HG02623 (cell line): ENCODE data around the gene MARCHF11.
A peak's percentile ranks its signal among the peaks of the same experiment; 100 is the strongest.

ENCODE experiments used
- ATAC-seq: cut with Tn5 transposase; IDR thresholded peaks from one replicate; pipeline ENCODE4 v1.9.1; 2021; ENCODE audit warnings: moderate library complexity; ENCODE audit not compliant: unreplicated experiment

The MARCHF11 gene, protein sequence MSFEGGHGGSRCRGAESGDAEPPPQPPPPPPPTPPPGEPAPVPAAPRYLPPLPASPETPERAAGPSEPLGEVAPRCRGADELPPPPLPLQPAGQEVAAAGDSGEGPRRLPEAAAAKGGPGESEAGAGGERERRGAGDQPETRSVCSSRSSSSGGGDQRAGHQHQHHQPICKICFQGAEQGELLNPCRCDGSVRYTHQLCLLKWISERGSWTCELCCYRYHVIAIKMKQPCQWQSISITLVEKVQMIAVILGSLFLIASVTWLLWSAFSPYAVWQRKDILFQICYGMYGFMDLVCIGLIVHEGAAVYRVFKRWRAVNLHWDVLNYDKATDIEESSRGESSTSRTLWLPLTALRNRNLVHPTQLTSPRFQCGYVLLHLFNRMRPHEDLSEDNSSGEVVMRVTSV

DNA sequence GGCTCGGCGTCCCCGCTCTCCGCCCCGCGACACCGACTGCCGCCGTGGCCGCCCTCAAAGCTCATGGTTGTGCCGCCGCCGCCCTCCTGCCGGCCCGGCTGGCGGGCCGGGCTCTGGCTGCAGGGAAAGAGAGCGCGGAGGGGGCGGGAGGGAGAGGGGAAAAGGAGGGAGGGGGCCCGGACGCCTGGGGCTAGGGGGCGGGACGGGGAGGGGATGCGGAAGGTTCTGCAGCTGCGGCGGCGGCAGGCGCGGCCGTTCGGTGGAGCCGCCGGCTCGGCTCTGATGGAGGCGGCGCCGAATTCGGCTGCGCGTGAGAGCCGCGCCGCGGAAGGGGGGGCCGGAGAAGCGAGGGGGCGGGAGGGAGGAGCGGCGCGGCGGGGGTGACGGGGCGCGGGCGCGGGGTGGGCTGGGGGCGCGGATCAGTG, at the start of gene MARCHF11:
MARCHF11 (minus strand) TSS at position 281 of the 425 bp plus-strand sequence; CDS start at position 65, 216 bp downstream.
- no peak for ATAC-seq

- no peak for ATAC-seq
These were observed 46.3 kb upstream of the MARCHF11 start for GRCh38 chr5:16225927-16226326.

DNA sequence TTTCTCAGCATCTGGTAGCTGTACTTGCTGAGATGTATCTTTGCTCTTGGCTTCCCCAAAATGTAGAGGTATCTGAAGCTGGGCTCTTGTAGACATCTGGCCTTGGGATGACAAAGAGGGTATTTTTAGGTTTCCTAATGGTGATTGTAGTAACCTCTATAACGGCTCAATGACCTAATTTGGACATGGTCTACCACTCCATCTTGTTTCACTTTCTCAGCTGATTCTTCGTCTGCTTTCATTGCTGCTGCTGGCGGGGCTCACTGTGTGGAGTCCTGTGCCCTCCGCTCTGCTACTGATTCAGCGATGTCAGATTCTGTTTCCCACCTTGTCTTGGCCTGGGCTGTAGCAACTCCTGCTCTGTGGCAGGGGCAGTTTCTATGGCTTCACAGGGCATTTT, 12.7 kb upstream of the MARCHF11 start:
- ATAC-seq = no peak

DNA sequence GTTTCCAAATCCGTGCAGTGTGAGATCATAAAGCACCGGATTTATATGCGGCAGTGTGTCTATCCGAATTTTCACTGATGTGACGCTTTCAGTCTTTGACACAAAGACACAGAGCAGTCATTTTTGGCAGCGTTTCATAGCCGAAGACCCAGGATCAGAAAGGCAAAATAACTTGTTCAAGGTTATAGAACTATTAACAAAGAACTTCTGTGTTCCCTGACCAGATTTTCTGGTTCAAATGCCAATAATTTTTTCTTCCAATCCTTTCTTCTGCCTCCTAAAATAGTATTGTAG, 1.1 kb upstream of the MARCHF11 start:
- ATAC-seq = no peak

GRCh38 chr5:16179936-16180788, 571 bp upstream of the MARCHF11 start:
- ATAC-seq = no peak

DNA sequence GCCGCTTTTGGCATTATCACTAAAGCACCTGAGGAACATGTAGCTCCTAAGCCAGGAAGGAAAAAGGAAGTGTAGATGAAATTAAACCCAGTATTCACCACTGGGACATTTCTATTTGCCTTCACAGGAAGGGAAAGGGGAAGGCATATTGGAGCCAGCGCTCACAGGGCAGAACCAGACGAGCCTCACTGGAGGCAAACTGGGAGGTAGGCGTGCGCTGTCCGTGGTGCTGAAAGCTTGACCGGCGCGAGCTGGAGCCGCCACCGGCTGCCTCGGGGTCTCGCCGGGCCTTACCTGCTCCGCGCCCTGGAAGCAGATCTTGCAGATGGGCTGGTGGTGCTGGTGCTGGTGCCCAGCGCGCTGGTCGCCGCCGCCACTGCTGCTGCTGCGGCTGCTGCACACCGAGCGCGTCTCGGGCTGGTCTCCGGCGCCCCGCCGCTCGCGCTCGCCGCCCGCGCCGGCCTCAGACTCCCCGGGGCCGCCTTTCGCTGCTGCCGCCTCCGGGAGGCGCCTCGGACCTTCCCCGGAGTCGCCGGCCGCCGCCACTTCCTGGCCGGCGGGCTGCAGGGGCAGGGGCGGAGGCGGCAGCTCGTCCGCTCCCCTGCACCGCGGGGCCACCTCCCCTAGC, 732 bp downstream of the MARCHF11 start:
- no peak for ATAC-seq

GRCh38 chr5:16169550-16169949, 10.0 kb downstream of the MARCHF11 start:
- ATAC-seq = no peak

GRCh38 chr5:16160706-16161105, 18.9 kb downstream of the MARCHF11 start:
- peak; percentile 88 for ATAC-seq

GRCh38 chr5:16159636-16160035, 20.0 kb downstream of the MARCHF11 start:
- no peak for ATAC-seq

- ATAC-seq = no peak
These were observed 23.4 kb downstream of the MARCHF11 start for GRCh38 chr5:16156152-16156551.

DNA sequence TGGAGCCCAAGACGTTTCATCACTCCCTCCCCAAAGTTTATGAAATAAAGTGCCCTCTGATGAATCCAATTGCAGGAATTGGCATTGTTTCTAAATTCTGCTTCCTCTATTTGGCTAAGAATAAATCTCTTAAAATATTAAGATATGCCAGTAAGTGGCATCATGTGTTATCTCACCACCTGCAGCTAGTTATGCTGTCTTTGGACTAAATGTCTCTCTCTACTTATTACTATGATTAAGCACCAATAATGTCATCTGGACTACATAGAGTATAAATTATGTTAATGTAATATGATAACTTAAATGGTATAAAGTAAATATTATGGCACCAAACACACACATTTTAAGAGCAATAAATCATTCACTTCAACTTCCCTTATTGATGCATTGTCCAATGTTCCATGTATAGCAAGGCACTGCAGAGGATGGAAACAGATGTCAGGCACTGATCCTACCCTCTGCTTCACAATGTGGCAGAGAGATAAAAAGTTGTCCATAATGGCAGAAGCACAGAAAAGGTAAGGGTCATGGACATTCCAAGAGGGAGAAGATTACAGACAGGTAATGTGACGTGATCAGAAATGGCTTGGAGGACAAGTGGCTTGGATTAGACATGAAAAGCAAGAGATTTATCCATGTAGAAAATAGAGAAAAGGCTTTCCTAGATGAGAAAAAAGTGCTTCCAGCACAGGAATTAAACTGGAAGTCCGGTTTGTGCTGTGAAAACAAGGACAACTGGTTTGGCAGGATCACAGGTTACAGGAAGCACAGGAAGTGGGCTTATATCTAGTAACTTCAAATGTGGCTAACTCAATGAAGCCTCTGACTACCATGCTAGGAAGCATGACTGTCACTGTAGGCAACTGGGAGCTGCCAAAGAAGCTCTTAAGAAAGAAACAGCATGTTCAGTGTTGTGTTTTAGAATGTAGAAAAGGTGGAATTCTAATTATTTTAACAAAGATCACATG, 26.7 kb downstream of the MARCHF11 start:
- no peak for ATAC-seq

GRCh38 chr5:16149621-16150020, 30.0 kb downstream of the MARCHF11 start:
- ATAC-seq = no peak

DNA sequence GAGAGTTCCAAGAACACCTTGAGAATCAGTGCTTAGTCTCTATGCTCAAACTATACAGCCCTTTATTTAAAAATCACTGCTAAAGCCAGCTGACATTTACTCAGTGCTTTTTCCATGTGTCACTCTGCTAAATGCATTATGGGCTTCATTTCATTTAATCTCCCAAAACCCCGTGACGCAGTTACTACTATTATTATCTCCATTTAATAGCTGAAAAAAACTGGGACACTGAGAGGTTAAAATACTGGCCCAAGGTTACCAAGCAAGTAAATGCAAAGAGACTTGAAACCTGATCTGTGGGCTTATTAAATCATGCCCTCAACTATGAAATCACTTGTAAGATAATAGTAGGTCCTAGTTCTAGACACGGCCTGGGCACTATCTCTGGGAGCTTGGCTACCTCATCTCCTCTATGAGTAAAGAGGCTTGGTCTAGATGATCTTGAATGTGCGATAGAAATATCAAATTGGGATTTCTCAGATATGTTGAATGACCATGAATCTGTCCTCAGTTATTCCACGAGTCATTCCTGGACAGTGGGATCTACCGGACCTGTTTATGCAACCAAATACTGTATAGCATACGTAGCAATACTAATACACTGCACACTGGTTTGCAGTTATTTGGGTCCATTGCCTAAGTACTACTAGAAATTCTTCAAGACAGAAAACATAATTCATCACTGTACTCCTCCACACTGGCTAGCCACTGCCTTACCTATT, 32.3 kb downstream of the MARCHF11 start:
- no peak for ATAC-seq

DNA sequence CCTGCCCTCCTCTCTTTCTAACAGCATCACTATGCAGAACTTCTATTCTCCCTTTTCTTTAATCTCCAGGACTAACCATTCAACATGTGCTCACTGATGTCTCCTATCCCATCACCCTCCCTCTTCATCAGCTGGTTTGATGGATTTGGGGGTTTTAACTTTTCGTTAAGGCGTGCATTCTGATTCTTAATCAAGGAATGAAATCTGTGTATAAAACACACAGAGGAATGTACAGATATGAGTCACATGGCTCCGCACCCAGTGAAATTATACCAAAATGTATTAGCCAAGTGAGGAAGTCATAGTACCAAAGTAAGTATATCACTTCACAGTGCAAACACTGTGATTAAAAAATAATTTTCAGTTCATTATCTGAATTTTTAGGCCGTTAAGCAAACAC, 35.2 kb downstream of the MARCHF11 start:
- ATAC-seq = no peak

DNA sequence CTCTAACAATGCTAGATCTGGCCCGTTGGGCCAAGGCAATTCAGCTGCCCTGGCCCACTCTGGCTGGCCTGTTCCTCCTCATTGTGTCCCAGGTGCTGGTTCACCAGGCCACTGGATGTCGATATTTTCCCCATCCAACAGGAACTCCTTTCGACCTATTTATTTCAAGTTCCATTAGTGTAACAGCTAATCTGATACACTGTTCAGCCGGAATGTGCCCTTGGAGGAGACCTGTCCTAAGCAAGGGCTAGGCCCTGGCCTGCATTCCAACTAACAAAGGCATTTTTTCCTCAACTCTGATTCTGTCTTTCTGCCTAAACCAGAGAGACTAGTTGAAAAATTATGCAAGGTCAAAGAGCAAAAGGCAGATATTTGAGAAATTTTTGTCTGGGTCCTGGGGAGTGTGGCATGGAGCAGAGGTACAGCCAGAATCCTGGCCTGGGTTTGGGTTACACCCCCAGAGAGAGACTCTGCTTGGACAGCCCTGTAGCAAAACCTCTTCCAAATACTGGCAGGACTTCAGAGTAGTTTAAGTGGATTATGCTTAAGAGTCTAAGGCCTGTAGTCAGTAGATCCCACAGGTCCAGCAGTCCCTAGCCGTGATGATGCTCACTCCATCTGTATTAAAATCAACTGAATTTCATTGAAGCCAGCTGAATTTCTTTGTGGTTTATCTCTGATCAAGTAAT, 36.1 kb downstream of the MARCHF11 start:
- no peak for ATAC-seq

DNA sequence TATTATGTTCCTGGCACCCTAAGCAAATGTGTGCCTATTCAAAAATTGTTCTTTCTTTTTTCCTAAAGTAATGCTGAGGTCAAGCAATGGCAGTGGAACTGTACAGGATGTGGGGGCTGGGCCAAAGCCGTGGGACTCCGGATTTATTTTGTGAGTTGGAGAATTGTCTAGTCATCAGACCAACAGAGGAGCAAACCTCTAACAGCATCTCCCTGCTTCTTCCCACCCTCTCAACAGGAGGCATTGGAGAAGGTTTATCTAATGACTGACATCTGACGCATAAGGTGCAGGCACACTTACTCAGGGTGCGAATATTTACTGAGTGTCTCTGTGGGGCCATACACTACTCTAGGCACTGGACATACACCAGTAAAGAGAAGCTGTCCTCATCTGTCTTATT, 38.6 kb downstream of the MARCHF11 start:
- ATAC-seq = no peak

DNA sequence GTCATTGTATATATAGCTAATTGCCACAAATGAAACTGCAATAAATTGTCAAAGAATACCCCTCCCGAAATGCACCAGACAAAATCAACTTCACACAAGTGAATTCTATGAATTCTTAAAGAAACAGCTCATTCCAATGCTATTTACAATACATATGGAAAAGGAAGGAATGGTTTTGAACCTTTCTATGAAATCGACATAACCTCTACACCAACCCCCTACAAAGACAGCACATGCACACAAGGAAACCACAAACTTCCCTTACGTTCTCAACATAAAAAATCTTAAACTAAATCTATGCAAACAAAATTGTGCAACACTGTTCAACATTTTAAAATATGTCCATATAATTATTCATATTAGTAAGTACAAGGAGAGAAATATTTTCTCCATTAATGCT, 39.2 kb downstream of the MARCHF11 start:
- no peak for ATAC-seq

DNA sequence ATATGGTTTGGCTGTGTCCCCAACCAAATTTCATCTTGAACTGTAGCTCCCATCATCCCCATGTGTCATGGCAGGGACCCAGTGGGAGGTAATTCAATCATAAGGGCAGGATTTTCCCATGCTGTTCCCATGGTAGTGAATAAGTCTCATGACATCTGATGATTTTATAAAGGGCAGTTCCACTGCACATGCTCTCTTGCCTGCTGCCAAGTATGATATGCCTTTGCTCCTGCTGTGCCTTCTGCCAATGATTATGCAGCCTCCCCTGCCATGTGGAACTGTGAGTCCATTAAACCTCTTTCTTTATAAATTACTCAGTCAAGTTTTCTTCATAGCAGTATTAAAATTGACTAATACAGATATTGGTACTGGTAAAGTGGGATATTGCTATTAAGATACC, 42.4 kb downstream of the MARCHF11 start:
- ATAC-seq = no peak

DNA sequence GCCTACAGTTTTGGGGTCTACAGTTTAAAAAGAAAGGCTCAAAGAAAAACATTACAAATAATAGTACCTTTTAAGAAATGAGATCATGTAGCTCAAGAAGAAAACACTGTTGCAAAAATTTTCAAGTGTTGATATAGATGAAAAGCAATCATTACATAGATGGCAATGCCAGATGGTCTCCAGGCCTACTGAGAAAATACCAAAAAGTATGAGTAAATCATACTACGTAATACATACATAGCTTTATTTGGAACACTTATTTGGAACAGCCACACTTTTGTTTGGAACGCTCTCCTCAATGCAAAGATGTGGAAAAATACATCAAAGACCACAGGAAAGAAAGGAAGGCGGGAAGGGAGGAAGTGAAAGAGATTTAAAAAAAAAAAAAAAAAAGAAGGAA, 44.1 kb downstream of the MARCHF11 start:
- no peak for ATAC-seq
